Peyer's patch (tissue), 4 donors: ENCODE measurements around the gene PTPRF. TPM values are rescaled to one million over a fixed set of nuclear protein-coding genes. Genes with fewer than 3 reads are reported as not detected.

Source experiments
- DNase-seq, 3 donors: peaks; one replicate each; pipeline ENCODE4 v3.0.0-alpha.2; 2017 to 2019
- H3K27ac ChIP-seq, 4 donors: fragments of 200-600 bp; sonication (generic); one replicate each; pipeline ENCODE4 v1.5.1; 2016 to 2019
- H3K27me3 ChIP-seq, 2 donors: fragments of 200-600 bp; sonication (generic); one replicate each; pipeline ENCODE4 v1.5.1; 2019
- H3K36me3 ChIP-seq, 3 donors: fragments of 200-600 bp; sonication (generic); one replicate each; pipeline ENCODE4 v1.5.1; 2016 to 2019
- H3K4me1 ChIP-seq, 4 donors: fragments of 200-600 bp; sonication (generic); one replicate each; pipeline ENCODE4 v1.5.1; 2016 to 2019
- H3K4me3 ChIP-seq, 4 donors: fragments of 200-600 bp; sonication (generic); 1 replicate in 3 of 4; 2 replicates in 1 of 4; pipeline ENCODE4 v1.5.1; 2016 to 2019; ENCODE audit warnings: mild to moderate bottlenecking in 1 of 4
- H3K9me3 ChIP-seq, 4 donors: fragments of 200-600 bp; sonication (generic); one replicate each; pipeline ENCODE4 v1.5.1; 2016 to 2019; ENCODE audit warnings: mild to moderate bottlenecking in 1 of 4
- POLR2A ChIP-seq, 2 donors: fragments of 450-650 bp; IDR thresholded peaks; one replicate each; pipeline ENCODE4 v1.5.1; 2017; ENCODE audit warnings: antibody characterized with exemption in 2 of 2, mild to moderate bottlenecking in 2 of 2, moderate library complexity in 2 of 2
- total RNA-seq, 4 donors: library from RNA; depleted of rRNA; stranded (reverse); fragments of >200 nt; gene quantifications; one replicate each; pipeline ENCODE4 v1.1.0, GENCODE V29; 2016
- TF ChIP-seq, protein P1 (sequence below), 6 experiments: fragments of 450-650 bp in 4 of 6; fragments of 200-600 bp in 2 of 6; sonication (generic) in 1 of 6; IDR thresholded peaks; one replicate each; pipeline ENCODE4 v1.5.1; 2017 to 2019; ENCODE audit warnings: antibody characterized with exemption in 6 of 6, mild to moderate bottlenecking in 3 of 6, moderate library complexity in 1 of 6

PTPRF gene
- total RNA-seq, 4 donors from 2014 or later: 149 to 613 (median 528) TPM

DNA sequence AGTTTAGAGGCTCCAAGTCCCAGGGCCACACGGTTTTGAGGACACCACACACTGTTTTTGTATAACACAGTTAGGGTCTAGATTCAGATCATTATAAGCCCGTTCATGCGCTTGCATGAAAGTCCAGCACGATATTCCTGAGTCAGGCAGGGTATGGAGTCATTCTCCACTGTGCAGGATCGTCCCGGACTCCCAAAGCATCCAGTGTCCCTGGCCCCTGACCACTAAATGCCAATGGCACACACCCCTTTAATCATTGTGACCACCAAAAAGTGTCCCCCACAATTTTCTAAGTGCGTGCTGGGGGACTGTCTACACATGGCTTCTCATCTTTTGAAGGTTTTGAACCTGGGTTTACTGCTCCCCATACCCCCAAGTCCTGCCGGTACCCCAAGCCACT is 27.1 kb upstream of the PTPRF start:
- no peak for DNase-seq
- Histone ChIP-seq H3K27ac (no peak overlapping the region), H3K9me3 (no peaks in the 10 kb centered on the region), H3K4me1 (no peaks in the 10 kb centered on the region), H3K27me3 (no peaks in the 10 kb centered on the region), H3K4me3 (no peak overlapping the region), H3K36me3 (no peaks in the 10 kb centered on the region)
- no peak for TF ChIP-seq POLR2A (IDR thresholded peaks at IDR 0.05)

DNA sequence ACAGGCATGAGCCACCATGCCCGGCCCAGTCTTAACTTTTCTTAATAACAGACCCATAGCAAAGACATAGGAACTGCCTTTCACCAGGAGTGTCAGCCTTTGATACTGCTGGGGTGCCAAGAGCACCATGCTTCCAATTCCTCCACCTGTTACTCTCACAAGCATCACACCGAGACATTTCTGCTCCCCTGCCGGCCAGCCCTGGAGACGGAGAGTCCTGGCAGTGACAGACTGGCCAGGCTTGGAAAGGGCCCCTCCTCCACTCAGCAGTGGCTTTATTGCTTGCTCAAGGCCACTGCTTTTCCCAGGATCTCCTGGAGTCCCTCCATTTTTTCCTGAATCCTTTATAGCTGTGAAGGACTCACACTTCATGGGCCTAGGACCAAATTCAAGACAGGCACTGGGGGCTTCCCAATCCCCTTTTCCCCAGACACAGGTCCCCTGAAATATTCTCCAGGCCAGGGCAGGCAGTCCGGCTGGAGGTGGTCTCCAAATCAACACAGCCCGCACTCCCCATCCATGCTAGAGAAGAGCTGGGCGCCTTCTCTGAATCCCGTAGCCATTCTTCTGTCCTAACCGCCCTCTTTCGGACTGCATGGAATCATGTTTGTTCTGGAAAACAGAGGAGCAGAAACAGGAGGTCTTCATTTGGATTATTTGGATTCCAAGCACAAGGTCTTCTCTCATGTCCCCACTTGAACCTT is 25.5 kb upstream of the PTPRF start:
- H3K4me1 ChIP-seq: no peaks in the 10 kb centered on the region
- H3K27ac ChIP-seq: no peak overlapping the region
- no peak overlapping the region for H3K4me3 ChIP-seq
- H3K27me3 ChIP-seq: no peaks in the 10 kb centered on the region
- H3K36me3 ChIP-seq: no peaks in the 10 kb centered on the region
- no peak for DNase-seq
- TF ChIP-seq POLR2A (IDR thresholded peaks at IDR 0.05): no peak
- TF ChIP-seq, protein P1, sequence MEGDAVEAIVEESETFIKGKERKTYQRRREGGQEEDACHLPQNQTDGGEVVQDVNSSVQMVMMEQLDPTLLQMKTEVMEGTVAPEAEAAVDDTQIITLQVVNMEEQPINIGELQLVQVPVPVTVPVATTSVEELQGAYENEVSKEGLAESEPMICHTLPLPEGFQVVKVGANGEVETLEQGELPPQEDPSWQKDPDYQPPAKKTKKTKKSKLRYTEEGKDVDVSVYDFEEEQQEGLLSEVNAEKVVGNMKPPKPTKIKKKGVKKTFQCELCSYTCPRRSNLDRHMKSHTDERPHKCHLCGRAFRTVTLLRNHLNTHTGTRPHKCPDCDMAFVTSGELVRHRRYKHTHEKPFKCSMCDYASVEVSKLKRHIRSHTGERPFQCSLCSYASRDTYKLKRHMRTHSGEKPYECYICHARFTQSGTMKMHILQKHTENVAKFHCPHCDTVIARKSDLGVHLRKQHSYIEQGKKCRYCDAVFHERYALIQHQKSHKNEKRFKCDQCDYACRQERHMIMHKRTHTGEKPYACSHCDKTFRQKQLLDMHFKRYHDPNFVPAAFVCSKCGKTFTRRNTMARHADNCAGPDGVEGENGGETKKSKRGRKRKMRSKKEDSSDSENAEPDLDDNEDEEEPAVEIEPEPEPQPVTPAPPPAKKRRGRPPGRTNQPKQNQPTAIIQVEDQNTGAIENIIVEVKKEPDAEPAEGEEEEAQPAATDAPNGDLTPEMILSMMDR (IDR thresholded peaks at IDR 0.05): no peak
- H3K9me3 ChIP-seq: no peaks in the 10 kb centered on the region

DNA sequence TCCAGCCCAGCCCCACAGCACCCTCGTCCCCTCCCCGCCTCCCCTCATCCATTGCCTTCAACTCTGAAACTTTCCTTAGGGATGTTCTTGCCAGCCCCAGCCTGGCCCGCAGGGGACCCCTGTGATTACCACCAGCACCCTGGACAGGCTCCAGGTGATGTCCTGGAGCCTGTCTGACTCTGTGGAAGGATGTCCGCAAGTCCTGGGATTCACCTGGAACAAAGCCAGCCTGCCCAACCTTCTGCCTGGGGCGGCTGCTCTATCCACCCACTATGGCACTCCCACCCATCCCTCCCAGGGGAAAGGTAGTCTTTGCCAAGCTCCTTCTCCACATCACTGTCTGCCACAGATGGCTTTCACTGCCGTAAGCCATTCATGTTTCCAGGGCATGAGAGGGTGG is 24.4 kb upstream of the PTPRF start:
- Histone ChIP-seq H3K27me3 (no peaks in the 10 kb centered on the region), H3K36me3 (no peaks in the 10 kb centered on the region), H3K27ac (no peak overlapping the region), H3K4me1 (no peaks in the 10 kb centered on the region), H3K4me3 (no peak overlapping the region), H3K9me3 (no peaks in the 10 kb centered on the region)
- TF ChIP-seq, protein P1 (IDR thresholded peaks at IDR 0.05): no peak
- no peak for TF ChIP-seq POLR2A (IDR thresholded peaks at IDR 0.05)
- DNase-seq: no peak

DNA sequence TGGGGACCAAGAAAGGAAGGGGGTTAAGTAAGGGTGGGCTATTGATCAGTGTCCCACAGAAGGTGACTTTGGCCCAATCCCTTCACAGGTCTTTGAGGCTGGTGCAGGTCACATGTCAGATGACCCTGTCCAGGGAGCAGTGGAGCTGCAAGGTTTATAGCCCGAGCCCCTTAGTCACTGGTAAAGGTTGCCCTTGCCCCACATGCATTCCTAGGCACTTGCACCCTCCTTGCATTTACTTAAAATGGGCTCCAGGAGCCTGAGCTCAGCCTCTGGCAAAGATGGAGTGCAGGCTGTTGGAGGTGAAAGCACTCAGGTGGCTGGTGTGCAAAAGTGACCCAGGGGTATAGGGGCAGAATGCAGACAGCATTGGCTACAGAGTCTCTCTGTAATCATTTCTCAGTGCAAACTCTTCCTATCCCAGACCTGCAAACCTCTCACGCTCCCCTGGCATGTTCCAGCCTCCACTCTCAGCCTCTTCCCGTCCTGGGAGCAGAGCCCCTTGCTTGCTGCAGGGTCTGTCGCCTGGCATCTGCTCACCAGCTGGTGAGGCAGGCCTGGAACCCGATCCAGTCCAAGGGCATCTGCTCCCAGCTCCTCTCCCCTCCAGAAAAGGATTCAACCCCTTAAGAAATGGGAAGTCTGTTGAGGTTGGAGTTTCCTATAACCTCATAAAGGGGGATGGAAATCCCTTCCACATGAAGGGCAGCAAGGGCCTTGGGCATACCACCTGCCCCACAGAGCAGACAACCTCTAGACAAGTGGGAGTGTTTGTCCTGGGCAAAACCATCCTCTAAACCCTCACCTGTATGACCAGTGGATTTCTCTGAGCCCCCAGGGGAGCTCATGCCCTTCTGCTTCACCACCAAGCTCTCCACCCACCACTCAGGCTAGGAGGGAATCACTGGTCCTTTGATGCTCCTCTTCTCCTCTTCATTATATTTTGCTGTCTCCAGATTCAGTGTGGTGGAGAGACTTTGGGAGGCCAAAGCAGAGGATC is 23.1 kb upstream of the PTPRF start:
- no peak for TF ChIP-seq POLR2A (IDR thresholded peaks at IDR 0.05)
- TF ChIP-seq, protein P1 (IDR thresholded peaks at IDR 0.05): no peak
- H3K9me3 ChIP-seq: no peaks in the 10 kb centered on the region
- H3K4me1 ChIP-seq: no peaks in the 10 kb centered on the region
- H3K27ac ChIP-seq: no peak overlapping the region
- no peaks in the 10 kb centered on the region for H3K27me3 ChIP-seq
- H3K4me3 ChIP-seq: no peak overlapping the region
- H3K36me3 ChIP-seq: no peaks in the 10 kb centered on the region
- no peak for DNase-seq

DNA sequence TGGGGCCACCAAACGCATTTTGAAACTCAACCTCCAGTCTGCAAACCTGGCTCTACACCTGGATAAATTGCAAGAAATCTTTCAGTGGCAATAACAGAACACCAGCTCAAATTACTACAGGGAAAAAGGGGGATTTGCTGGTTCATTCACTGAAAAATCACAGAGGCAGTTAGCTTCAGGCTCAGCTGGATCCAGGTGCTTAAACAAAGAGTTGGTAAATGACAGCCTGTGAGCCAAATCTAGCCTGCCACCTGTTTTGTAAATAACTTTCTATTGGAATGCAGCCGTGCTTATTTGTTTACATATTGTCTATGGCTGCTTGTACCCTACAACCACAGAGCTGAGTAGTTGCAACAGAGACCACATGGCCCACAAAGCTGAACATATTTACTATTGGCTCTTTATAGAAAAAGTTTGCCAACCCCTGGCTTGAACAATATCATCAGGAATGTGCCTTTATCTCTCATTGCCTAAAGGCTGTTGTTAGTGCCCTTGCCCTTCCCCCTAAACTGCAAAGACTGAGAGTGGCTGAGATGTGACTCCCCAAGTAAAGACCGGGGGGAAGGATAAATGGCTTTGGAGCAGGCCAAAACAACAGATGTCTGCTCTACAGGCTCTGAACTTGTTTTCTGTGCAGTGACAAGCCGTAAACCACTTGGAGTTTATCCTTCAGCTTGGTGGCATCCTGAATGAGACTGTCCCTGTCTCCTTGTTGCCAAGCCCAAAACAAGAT is 21.5 kb upstream of the PTPRF start:
- H3K4me3 ChIP-seq: no peak overlapping the region
- H3K4me1 ChIP-seq: no peaks in the 10 kb centered on the region
- DNase-seq: no peak
- TF ChIP-seq POLR2A (IDR thresholded peaks at IDR 0.05): no peak
- TF ChIP-seq, protein P1 (IDR thresholded peaks at IDR 0.05): no peak
- H3K9me3 ChIP-seq: no peaks in the 10 kb centered on the region
- no peaks in the 10 kb centered on the region for H3K27me3 ChIP-seq
- no peak overlapping the region for H3K27ac ChIP-seq
- no peaks in the 10 kb centered on the region for H3K36me3 ChIP-seq
